Measurements from ENCODE around the gene METTL1.
"Not testable (repeated sequence)": the region's sequence is repeated elsewhere in the genome, so short reads cannot be mapped to it uniquely, and the experiment has no call there.

Gene METTL1

DNA sequence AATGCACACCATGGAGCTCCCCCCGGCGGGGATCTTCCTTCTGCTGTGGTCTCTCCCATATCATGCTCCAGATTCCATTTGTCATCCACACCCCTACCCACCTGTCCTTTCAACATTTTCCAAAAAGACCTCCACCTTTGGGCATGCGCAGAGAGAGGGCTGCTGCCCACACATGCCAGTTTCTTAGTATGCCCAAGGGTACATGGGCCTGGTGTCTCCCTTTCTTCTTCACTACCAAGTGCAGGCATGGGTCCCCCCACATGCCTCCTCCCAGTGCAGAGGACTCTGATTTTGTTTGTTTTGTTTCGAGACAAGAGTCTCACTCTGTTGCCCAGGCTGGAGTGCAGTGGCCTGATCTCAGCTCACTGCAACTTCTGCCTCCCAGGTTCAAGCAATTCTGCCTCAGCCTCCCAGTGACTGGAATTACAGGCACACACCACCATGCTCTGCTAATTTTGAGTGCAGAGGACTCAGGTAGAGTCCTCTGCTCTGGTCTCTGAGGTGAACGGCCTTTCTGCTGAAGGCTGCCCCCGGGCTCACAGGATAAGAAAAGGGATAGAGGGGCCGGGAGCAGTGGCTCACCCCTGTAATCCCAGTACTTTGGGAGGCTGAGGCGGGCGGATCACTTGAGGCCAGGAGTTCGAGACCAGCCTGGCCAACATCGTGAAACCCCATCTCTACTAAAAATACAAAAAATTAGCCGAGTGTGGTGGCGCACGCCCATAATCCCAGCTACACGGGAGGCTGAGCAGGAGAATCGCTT lies 49.9 kb downstream of the METTL1 start:
- DNase-seq: not testable (repeated sequence)

GRCh38 chr12:57720606-57721595 lies 51.0 kb downstream of the METTL1 start:
- DNase-seq: no peak

DNA sequence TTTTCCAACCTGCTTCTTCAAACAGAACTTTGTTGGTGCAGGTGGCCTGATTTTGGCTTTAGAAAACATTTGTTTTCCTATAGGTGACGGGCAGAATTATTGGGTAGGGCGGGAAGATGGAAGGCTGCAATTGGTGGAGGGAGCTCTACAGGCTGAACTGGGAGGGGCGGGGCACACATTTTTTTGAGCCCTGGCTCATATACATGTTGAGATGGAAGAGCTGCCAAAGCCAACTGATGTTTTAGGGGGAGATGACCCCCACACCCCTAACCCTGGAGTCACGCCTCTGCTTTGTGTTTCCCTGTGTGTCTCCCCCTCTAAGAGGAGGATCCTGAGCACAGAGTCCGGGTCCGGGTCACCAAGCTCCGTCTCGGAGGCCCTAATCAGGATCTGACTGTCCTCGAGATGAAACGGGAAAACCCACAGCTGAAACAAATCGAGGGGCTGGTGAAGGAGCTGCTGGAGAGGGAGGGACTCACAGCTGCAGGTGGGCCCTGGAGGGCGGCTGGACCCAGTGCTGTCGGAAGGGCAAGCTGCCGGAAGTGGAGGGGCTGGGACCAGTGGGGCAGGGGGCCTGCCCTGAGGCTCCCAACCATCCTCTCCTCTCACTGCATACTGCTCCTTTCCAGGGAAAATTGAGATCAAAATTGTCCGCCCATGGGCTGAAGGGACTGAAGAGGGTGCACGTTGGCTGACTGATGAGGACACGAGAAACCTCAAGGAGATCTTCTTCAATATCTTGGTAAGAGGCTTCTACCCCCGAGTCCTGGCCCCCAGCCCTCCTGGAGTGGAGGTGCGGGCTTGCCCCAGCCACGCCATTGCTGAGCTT lies 51.9 kb downstream of the METTL1 start:
- no peak for DNase-seq

- no peak for DNase-seq
Observed at GRCh38 chr12:57718641-57719528, 53.0 kb downstream of the METTL1 start.

All from NCI-H510A (cell line).